AG10803 (cell line): ENCODE data around the gene ADARB2.

Experiments used
- DNase-seq: peaks from one replicate; pipeline ENCODE4 v3.0.0; 2010; ENCODE audit warnings: low read depth
- H3K4me3 ChIP-seq: 2 replicates; pipeline ENCODE4 v1.5.1; 2011; ENCODE audit warnings: mild to moderate bottlenecking, low read length, control low read depth
- TF ChIP-seq, protein P1 (sequence below): conservative IDR thresholded peaks from 2 replicates; pipeline ENCODE4 v1.5.1; 2011; ENCODE audit warnings: mild to moderate bottlenecking, low read length, control low read depth, inconsistent platforms

ADARB2 gene

DNA sequence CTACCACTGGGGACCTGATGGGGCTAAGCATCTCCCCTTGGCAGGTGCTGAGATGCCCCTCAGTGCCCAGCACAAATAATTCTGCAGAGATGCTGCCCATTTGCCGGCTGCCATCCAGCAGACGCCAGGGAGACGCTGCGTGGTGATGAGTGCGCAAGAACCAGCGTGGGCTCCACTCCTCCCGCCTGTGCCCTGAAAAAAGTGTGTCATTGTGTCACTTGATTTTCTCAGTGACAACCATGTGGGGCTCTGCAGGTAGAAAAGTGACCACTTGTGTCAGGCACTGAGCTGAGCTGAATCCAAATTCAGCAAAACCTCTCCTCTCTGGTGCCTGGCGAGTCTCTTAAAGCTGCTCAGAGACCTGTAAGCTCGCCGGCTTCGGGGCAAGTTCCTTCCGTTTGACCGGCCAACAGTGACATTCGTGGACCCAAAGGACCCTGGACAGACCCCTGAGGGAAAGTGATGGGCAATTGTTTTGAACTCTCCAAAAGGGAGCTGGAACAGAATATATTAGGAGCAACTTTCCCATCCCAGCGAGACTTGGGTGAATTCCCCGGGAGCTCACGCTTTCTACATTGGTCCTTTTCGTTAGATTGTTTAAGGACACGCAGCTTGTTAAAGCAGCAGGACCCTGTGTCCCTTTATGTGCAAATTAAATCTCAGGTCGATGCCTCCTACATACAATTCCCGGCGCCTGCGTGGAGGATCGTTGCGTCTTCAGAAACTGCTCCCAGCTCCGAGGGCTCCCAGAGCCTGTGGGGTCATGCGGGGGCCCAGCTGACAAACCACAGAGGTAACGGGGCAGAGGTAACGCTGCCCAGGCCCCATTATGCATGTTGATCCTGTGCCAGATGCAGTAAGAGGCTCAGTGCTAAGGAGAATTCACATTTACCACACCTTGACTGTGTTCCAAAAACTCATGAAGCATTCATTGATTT is 332.7 kb downstream of the ADARB2 start:
- no peak for DNase-seq
- TF ChIP-seq, protein P1, sequence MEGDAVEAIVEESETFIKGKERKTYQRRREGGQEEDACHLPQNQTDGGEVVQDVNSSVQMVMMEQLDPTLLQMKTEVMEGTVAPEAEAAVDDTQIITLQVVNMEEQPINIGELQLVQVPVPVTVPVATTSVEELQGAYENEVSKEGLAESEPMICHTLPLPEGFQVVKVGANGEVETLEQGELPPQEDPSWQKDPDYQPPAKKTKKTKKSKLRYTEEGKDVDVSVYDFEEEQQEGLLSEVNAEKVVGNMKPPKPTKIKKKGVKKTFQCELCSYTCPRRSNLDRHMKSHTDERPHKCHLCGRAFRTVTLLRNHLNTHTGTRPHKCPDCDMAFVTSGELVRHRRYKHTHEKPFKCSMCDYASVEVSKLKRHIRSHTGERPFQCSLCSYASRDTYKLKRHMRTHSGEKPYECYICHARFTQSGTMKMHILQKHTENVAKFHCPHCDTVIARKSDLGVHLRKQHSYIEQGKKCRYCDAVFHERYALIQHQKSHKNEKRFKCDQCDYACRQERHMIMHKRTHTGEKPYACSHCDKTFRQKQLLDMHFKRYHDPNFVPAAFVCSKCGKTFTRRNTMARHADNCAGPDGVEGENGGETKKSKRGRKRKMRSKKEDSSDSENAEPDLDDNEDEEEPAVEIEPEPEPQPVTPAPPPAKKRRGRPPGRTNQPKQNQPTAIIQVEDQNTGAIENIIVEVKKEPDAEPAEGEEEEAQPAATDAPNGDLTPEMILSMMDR, result no peak

GRCh38 chr10:1403508-1404322 is 333.6 kb downstream of the ADARB2 start:
- TF ChIP-seq, protein P1, result no peak
- DNase-seq, result no peak
- H3K4me3 ChIP-seq, result no peak overlapping the region

More for the DNA sequence above, 332.7 kb downstream of the ADARB2 start:
- no peak overlapping the region for H3K4me3 ChIP-seq

DNA sequence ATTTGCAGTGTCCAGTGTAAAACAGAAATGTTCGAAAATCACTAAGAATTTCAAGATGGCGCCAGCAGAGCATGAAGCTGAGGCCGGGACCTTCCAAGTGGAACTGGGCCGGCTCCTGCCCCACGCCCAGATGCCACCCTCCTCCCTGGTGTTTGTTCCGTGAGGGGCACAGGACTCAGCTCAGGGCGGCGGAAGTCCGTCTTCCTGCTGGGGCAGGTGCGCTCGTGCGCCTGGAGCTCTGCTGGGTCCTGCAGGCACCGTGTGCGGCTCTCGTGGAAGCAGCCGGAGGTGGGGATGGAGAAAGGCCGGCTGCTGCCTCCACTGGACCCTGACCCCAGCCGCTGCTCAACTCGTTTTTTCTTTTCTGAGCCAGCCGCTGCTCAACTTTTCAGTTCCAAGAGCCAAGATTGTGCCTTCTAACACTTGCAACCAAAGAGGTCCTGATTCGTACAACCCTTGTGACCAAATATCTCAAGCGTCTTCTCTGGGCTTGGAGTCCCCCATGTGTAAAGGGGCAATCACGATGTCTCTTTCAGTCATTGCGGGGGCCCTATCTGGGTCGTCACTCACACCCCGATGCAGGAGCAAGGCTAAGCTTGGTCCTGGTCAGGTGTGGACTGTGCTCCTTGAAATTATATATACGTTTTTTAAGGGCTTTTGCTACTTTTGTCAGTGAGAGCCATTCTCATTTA is 334.4 kb downstream of the ADARB2 start:
- H3K4me3 ChIP-seq, result no peak overlapping the region

GRCh38 chr10:1402016-1402770 is 335.1 kb downstream of the ADARB2 start:
- TF ChIP-seq, protein P1, result no peak
- no peak for DNase-seq
- H3K4me3 ChIP-seq, result no peak overlapping the region

More for the DNA sequence above, 334.4 kb downstream of the ADARB2 start:
- TF ChIP-seq, protein P1, result no peak
- no peak for DNase-seq

DNA sequence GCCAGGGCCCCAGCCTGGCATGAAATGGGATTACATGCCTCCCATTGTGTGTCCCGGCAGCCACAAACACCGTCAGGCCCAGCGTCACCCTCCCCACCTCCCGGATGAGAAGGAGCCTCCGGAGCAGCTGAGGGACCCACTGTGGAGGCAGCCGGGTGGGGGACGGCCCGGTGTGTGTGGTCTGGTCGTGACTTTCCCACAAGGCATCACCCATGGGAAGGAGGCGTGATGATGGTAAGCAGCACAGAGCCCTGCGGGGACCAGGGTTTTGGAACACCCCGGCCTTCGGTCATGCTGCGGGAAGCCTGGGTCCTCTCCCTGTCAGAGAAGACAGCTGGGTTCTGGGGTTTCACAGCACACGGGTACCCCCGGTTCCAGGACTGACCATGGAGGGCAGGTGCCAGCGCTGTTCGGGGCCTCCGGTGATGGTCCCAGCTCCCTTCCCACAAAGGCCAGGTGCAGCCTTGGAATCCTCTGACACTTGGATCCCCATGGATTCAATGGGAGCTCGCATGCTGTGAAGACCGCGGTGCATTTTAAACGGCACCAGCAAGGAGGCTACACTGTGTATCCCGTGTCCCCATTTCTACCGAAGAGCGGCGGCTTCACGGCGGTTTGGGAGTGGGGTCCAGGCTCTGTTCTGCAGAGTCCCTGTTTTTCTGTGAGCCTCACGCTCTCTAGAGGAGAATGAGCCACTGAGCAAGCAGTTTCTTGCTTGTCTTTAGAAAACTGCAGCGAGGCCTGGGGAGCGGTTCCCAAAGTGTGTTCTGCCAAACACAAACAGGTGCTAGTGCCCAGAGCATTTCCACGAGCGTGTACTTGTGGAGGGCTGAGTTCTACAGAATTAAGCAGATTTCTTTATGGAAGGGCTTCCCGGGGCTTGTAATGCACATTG is 336.0 kb downstream of the ADARB2 start:
- no peak overlapping the region for H3K4me3 ChIP-seq
- no peak for DNase-seq

More for the DNA sequence above, 336.0 kb downstream of the ADARB2 start:
- TF ChIP-seq, protein P1, result no peak
